PC-3 (cell line): ENCODE results near the gene RNF17. TPM values are rescaled to one million over a fixed set of nuclear protein-coding genes. Genes with fewer than 3 reads are reported as not detected.
A peak's percentile ranks its signal among the peaks of the same experiment; 100 is the strongest.

ENCODE experiments used
- ATAC-seq: fragments of 200-7000 bp; cut with Tn5 transposase; 2 replicates; pipeline ENCODE4 v1.9.1; 2020; ENCODE audit warnings: mild to moderate bottlenecking, moderate library complexity
- BruUV-seq: library from RNA; stranded (reverse); fragments of 400-500 nt; replicated peaks from 2 replicates; lab custom pipeline; 2021; lab: Mats Ljungman, UMichigan
- CTCF ChIA-PET: fragments of 300-600 bp; sonication (Branson Sonifier 250); formaldehyde crosslinking; loops from one replicate; lab custom pipeline; 2022; ENCODE audit warnings: antibody characterized with exemption; lab: Charles Lee
- POLR2A ChIA-PET: fragments of 300-600 bp; sonication (Branson Sonifier 250); formaldehyde crosslinking; loops from one replicate; lab custom pipeline; 2022; ENCODE audit warnings: antibody characterized with exemption; ENCODE audit not compliant: unreplicated experiment; lab: Charles Lee
- DNase-seq: peaks from one replicate; pipeline ENCODE4 v3.0.0-alpha.2; 2015
- H2AFZ ChIP-seq: fragments of 300-600 bp; sonication (generic); 2 replicates; pipeline ENCODE4 v1.6.0; 2016; ENCODE audit warnings: antibody characterized with exemption, low read length
- H3F3A ChIP-seq: fragments of 300-600 bp; sonication (generic); one replicate; pipeline ENCODE4 v1.6.0; 2017; ENCODE audit warnings: antibody characterized with exemption, low read length, control low read depth, mild to moderate bottlenecking; ENCODE audit not compliant: unreplicated experiment
- H3K27ac ChIP-seq: fragments of 300-600 bp; sonication (generic); 2 replicates; pipeline ENCODE4 v1.5.1; 2016; ENCODE audit warnings: mild to moderate bottlenecking, low read length
- H3K27me3 ChIP-seq: fragments of 300-600 bp; sonication (generic); 2 replicates; pipeline ENCODE4 v1.6.1; 2016; ENCODE audit warnings: low read length, mixed read lengths
- H3K36me3 ChIP-seq: fragments of 300-600 bp; sonication (generic); 2 replicates; pipeline ENCODE4 v1.6.1; 2016; ENCODE audit warnings: low read depth, mixed run types, low read length, mixed read lengths
- H3K4me1 ChIP-seq: fragments of 300-600 bp; sonication (generic); 2 replicates; pipeline ENCODE4 v1.5.1; 2016; ENCODE audit warnings: low read length; ENCODE audit not compliant: insufficient read depth
- H3K4me2 ChIP-seq: fragments of 300-600 bp; sonication (generic); 2 replicates; pipeline ENCODE4 v1.6.0; 2016; ENCODE audit warnings: low read length
- H3K4me3 ChIP-seq: fragments of 300-600 bp; sonication (generic); 2 replicates; pipeline ENCODE4 v1.5.1; 2016; ENCODE audit warnings: mild to moderate bottlenecking, low read length, mixed read lengths
- H3K79me2 ChIP-seq: fragments of 300-600 bp; sonication (generic); 2 replicates; pipeline ENCODE4 v1.6.1; 2017; ENCODE audit warnings: low read length, mixed read lengths
- H3K9ac ChIP-seq: fragments of 300-600 bp; sonication (generic); 2 replicates; pipeline ENCODE4 v1.6.0; 2016; ENCODE audit warnings: mild to moderate bottlenecking, low read length
- H3K9me2 ChIP-seq: fragments of 300-600 bp; sonication (generic); replicated peaks from 2 replicates; pipeline ENCODE4 v1.6.1; 2016; ENCODE audit warnings: mixed run types, low read length, mixed read lengths
- H3K9me3 ChIP-seq: fragments of 300-600 bp; sonication (generic); 2 replicates; pipeline ENCODE4 v1.6.1; 2016; ENCODE audit warnings: low read length, mixed read lengths
- H4K20me1 ChIP-seq: fragments of 300-600 bp; sonication (generic); 2 replicates; pipeline ENCODE4 v1.6.1; 2016; ENCODE audit warnings: low read length, mixed read lengths
- CTCF ChIP-seq: fragments of 300-600 bp; sonication (generic); conservative IDR thresholded peaks from 2 replicates; pipeline ENCODE4 v1.5.1; 2017; ENCODE audit warnings: antibody characterized with exemption, low read depth, mild to moderate bottlenecking, low read length
- EZH2 ChIP-seq: fragments of 300-600 bp; sonication (generic); IDR thresholded peaks from one replicate; pipeline ENCODE4 v1.6.1; 2017; ENCODE audit warnings: antibody characterized with exemption, mild to moderate bottlenecking, low read length; ENCODE audit not compliant: unreplicated experiment
- EZH2phosphoT487 ChIP-seq: fragments of 300-600 bp; sonication (generic); IDR thresholded peaks from 2 replicates; pipeline ENCODE4 v1.6.1; 2018; ENCODE audit warnings: mild to moderate bottlenecking, antibody characterized with exemption, low read length, borderline replicate concordance
- intact Hi-C: fragments of 100-400 bp; cut with micrococcal nuclease; formaldehyde crosslinking; loops from 2 replicates; pipeline ENCODE4 v1.9.0; 2023
- total RNA-seq: library from RNA; depleted of rRNA; stranded (reverse); fragments of >200 nt; gene quantifications from 2 replicates; pipeline ENCODE4 v1.2.3, GENCODE V29; 2014

RNF17 gene
- total RNA-seq, 1 experiment from 2014 or later, result not detected

DNA sequence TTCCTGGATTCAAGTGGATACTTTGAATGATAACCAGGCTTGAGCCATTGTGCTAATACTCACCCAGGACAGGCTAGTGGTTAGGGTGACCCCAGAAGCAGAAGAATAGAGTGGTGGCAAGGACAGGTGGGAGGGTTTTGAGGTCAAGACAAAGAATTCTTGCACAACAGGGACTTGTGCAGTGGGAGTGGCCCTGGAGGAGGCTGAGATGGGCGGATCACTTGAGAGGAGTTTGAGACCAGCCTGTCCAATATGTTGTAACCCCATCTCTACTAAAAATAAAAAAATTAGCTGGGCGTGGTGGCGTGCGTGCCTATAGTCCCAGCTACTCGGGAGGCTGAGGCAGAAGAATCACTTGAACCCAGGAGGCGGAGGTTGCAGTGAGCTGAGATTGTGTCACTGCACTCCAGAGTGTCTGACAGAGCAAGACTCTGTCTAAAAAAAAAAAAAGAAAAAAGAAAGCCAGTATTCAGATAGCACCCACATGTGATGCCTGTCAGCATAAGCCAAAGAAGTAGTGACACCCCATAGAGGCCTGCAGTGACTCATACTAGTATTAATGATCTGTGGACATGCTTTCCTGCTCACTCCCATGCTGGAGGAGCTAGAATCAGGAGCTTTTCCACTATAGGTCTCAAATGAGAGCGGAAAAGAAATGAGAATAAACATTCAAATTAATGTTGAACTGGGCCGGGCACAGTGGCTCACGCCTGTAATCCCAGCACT lies 78.7 kb downstream of the RNF17 start:
- Histone ChIP-seq H3K4me3 (no peak overlapping the region), H2AFZ (no peak overlapping the region), H4K20me1 (no peaks in the 10 kb centered on the region), H3K9me3 (no peaks in the 10 kb centered on the region), H3K4me1 (no peaks in the 10 kb centered on the region), H3F3A (no peaks in the 10 kb centered on the region), H3K9me2 (no peaks in the 10 kb centered on the region), H3K4me2 (no peak overlapping the region), H3K27ac (no peak overlapping the region), H3K9ac (no peak overlapping the region), H3K36me3 (no peaks in the 10 kb centered on the region), H3K79me2 (no peaks in the 10 kb centered on the region), H3K27me3 (peaks cover 60% of the 10 kb centered on the region)
- ChIA-PET CTCF (no interaction called here), POLR2A (interaction anchor here (0.5 to 0.6 kb wide), 2 partner anchors 350 to 651 kb away, joined by 3 to 4 read pairs; no protein-coding TSS in a partner anchor)
- TF ChIP-seq EZH2 (no peak), CTCF (no peak), EZH2phosphoT487 (no peak)
- BruUV-seq, result no TSS peak
- ATAC-seq (no peak), DNase-seq (no peak)
- intact Hi-C loops, result no loop called here

DNA sequence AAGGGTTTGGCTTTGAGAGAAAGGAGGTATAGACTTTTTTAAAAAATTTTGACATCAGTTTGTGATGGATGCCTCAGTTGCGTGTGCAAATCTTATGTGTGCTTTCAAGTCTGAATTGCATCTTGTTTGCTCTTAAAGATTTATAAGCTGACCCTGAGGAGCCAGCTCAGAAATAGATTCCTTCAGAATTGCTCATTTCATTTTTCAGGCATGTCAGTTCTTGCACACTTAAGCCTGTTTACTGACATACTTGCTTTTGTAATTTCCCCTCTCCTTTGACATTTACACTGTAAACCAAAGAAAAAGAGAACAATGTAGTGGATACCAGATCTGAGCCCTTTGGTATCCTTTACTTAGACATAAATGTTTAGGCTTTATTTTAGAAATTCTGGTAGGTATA lies 87.6 kb downstream of the RNF17 start:
- TF ChIP-seq EZH2phosphoT487 (no peak), EZH2 (no peak), CTCF (no peak)
- Histone ChIP-seq H3K4me2 (no peak overlapping the region), H3K4me3 (no peak overlapping the region), H3K27me3 (peaks cover 50% of the 10 kb centered on the region), H3K9ac (no peak overlapping the region), H3F3A (no peaks in the 10 kb centered on the region), H3K79me2 (no peaks in the 10 kb centered on the region), H3K36me3 (no peaks in the 10 kb centered on the region), H4K20me1 (no peaks in the 10 kb centered on the region), H3K27ac (no peak overlapping the region), H3K4me1 (no peaks in the 10 kb centered on the region), H3K9me2 (no peaks in the 10 kb centered on the region), H2AFZ (no peak overlapping the region), H3K9me3 (no peaks in the 10 kb centered on the region)
- no TSS peak for BruUV-seq
- intact Hi-C loops, result no loop called here
- ATAC-seq (no peak), DNase-seq (peak; percentile 14)
- POLR2A ChIA-PET, result no interaction called here
- CTCF ChIA-PET, result no interaction called here

DNA sequence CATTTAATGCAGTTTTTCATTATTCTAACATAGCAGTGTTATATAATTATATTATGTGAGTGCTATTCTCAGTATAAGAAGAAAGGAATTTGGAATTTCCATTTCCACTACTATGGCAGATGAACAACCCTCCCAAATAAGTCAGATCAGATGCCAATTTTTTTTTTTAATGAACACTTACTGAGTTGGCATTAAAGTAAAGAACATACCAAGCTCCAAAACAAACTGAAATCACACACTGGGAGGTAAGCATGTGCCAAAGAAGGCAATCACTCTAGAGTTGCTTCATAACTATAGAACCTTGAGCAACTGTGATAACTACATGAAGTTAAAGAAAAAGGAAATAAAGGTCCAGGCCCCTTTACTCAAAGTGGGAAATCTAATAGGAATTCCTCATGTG lies 90.3 kb downstream of the RNF17 start:
- BruUV-seq, result no TSS peak
- Histone ChIP-seq H3K9me2 (no peaks in the 10 kb centered on the region), H3K9me3 (no peaks in the 10 kb centered on the region), H3K4me1 (no peaks in the 10 kb centered on the region), H3K27me3 (peaks cover 53% of the 10 kb centered on the region), H4K20me1 (no peaks in the 10 kb centered on the region), H3K36me3 (no peaks in the 10 kb centered on the region), H3K4me3 (no peak overlapping the region), H3K4me2 (no peak overlapping the region), H3F3A (no peaks in the 10 kb centered on the region), H3K27ac (no peak overlapping the region), H3K9ac (no peak overlapping the region), H3K79me2 (no peaks in the 10 kb centered on the region), H2AFZ (no peak overlapping the region)
- no peak for ATAC-seq
- DNase-seq, result no peak
- TF ChIP-seq CTCF, result no peak
- TF ChIP-seq EZH2phosphoT487, result no peak
- TF ChIP-seq EZH2, result no peak
- intact Hi-C loops, result no loop called here
- ChIA-PET CTCF (no interaction called here), POLR2A (no interaction called here)
